GM12873 (cell line): ENCODE measurements around the gene PTCHD1.

Source experiments
- TF ChIP-seq, protein P1 (sequence below): IDR thresholded peaks from 2 replicates; pipeline ENCODE4 v1.5.1; 2012; ENCODE audit warnings: low read depth, mild to moderate bottlenecking, moderate library complexity, low read length, control low read depth; ENCODE audit not compliant: insufficient read depth; ENCODE audit errors: missing control alignments

Gene PTCHD1

DNA sequence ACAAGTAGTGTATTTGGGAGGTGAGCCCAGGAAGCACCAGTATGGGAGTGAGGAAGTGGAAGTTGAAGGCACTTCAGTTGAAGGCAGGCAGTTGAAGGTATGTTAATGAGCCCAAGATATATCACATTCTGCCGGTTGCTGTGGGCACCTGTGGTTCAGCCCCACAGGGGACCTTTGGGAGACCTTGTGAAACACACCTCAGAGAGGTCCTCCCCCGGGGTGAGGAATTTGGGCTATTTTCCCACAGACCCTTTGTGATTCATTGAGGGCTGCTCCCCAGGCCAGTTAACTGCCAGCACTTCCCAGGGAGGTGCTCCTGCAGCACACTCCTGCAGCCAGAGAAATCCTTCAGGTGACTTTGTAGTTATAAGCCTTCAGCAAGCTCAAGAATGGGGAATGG, 45.9 kb downstream of the PTCHD1 start:
- TF ChIP-seq, protein P1, sequence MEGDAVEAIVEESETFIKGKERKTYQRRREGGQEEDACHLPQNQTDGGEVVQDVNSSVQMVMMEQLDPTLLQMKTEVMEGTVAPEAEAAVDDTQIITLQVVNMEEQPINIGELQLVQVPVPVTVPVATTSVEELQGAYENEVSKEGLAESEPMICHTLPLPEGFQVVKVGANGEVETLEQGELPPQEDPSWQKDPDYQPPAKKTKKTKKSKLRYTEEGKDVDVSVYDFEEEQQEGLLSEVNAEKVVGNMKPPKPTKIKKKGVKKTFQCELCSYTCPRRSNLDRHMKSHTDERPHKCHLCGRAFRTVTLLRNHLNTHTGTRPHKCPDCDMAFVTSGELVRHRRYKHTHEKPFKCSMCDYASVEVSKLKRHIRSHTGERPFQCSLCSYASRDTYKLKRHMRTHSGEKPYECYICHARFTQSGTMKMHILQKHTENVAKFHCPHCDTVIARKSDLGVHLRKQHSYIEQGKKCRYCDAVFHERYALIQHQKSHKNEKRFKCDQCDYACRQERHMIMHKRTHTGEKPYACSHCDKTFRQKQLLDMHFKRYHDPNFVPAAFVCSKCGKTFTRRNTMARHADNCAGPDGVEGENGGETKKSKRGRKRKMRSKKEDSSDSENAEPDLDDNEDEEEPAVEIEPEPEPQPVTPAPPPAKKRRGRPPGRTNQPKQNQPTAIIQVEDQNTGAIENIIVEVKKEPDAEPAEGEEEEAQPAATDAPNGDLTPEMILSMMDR: no peak

DNA sequence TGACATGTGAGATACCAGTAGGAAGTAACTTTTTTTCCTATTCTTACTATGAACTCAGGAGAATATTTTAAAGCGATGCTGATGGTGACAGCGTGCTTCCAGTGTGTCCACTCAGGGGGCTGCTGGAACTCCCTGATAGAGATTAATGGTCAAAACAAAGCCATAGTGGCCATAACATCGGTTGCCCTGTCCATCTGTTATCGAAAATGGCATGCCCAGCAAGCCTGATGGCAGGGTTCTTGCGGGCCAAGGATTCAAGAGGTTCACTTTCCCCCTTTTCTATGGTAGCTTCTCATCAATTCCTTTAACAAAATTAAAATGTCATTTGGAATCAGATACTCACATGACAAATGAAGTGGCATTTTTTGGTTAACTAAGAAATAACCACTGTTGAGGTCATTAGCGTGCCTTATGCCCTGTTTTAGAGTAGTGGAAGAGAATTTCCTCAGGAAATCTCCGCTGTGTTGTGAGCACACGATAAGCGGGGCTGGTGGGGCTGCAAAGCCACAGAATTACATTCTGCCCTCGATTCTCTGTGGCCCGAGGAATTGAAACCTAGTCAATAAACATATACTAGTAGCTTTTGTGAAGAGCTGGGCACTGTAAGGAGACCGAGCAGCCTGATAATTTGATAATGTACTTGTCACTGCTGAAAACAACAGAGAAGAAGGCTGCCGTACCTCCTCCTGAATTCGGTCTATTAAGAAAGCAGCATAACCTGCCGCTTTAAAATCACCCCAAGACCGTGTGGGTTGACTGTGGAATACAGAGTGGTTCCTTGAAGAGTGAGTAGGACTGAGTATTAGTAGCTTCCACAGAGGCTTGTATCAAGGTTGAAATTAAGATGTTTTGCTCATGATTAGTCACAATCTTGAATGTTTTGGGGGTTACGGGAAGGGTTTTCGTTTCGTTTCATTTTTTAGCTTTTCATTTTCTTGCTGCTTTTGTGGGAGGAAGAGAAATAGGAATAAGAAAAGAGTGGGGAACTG, 46.7 kb downstream of the PTCHD1 start:
- TF ChIP-seq, protein P1: no peak

DNA sequence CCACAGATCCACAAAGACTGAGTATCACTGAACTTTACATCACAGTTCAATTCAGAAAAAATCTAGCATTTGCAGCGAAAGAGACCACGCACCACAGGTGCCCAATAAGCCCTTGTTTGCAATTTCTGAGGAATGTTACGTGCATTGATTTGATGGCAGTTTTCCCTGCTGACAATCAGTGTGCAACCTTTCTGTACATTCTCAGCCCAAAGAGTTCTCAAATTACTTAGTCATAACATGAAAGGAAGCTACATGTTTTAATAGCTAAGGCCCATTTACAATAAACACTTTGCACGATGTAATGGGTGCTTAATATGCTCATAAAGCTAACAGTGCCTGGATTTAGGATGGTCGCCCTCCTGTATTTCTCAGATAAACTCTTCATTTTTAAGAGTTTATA, 47.9 kb downstream of the PTCHD1 start:
- TF ChIP-seq, protein P1: no peak

DNA sequence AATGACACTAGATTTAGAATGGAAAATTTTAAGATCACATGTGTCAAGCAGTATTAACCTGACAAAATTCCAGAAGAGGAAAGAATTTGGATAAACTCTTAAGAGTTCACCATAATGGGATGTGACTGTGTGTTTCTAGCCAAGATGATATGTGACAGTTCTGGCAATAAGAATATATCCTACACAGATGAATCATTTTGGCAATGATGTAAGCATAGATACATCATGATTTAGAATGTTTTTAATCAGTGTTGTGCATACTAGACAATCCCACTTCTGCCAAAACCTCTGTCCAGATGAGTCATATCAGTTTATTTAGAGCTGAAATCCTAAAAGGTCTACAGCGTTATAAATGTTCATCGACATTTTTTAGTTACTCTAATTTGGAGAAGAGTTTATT, 48.8 kb downstream of the PTCHD1 start:
- TF ChIP-seq, protein P1: no peak

DNA sequence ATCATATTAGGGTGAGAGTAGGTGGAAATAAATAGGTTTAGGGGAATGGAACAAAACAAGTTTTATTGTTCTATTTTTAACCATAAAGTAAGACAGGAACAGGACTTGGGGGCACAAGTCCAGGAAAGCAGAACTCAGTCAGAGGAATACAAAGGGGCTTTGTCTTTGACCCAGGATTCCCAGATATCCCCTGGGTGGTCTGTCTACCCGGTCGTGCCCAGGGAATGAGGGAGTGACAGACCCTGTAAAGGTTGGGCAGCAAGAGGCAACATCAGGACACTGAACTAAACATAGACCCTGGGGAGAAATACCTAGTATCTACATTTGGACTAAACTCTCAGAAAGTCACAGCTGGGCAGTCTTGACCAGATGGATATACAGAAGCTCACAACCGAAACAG, 50.6 kb downstream of the PTCHD1 start:
- TF ChIP-seq, protein P1: no peak

DNA sequence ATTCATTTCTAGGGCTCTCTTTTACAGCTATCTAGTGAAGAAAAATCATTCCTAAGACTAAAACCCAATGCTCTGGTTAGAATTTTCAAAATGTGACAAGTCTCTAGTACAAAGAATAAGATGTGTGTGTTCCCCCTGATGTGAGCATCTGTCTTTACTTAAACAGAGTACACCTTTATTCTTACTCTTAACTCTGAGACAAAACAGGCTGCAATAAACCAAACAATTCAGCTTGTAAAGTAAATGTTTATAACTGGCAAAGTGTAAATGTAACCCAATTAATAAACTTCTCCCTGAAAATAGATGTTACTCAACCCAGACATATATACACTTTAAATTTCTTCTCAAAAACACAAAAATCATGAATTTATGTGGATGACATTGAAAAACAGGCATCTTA, 51.6 kb downstream of the PTCHD1 start:
- TF ChIP-seq, protein P1: no peak

DNA sequence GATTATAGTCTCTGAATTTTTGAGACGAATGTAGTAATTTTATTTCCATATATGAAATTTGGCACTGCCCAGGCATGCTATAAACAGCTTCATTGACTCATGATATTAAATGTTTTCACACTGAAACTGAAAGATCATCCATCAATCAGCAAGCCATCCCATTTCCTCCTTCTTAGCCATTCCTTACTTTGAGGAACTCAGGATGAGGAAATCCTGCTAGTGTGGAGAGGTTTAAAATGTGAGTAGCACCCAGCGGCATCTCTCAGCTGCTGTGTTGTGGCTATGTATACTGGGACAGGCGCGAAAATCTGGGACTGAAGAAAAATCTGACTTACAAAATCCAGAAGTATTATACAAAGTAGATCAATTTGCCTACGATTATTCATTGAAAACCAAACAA, 52.1 kb downstream of the PTCHD1 start:
- TF ChIP-seq, protein P1: no peak
